ENCODE results near the gene TBXT.

- TF ChIP-seq POLR2AphosphoS5 (IDR thresholded peaks at IDR 0.05; ENCODE audit: low read depth, low read length): no peak
- no peak for TF ChIP-seq TAF1 (IDR thresholded peaks at IDR 0.05; ENCODE audit: borderline replicate concordance, insufficient read depth, low read length)
- TF ChIP-seq REST (IDR thresholded peaks at IDR 0.05; ENCODE audit: insufficient read depth in 1 of 2, low read depth in 2 of 2, low read length in 2 of 2): no peak
Observed at GRCh38 chr6:166162599-166163342, 4.9 kb downstream of the TBXT start.
